NOMO-1 treated with dmso at 0.1 percent for 144 hours (cell line): ENCODE data around the gene MGA.

Source experiments
- DNase-seq: peaks from one replicate; lab custom pipeline; 2025; ENCODE audit not compliant: unreplicated experiment; lab: John Stamatoyannopoulos, UW

The MGA gene

DNA sequence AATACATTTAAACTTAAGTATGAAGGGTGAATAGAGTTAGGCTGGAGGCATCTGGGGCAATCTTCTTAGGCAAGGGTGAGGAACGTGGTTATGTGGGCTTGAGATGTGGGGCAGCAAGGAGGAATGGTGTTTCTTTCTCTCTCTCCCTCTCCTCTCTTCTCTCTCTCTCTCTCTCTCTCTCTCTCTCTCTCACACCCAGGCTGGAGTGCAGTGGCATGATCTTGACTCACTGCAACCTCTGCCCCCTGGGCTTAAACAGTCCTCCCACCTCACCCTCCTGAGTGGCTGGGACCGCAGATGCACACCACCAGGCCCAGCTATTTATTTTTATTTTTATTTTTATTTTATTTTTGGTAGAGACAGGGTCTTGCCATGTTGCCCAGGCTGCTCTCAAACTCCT lies 4.0 kb upstream of the MGA start:
- no peak for DNase-seq

DNA sequence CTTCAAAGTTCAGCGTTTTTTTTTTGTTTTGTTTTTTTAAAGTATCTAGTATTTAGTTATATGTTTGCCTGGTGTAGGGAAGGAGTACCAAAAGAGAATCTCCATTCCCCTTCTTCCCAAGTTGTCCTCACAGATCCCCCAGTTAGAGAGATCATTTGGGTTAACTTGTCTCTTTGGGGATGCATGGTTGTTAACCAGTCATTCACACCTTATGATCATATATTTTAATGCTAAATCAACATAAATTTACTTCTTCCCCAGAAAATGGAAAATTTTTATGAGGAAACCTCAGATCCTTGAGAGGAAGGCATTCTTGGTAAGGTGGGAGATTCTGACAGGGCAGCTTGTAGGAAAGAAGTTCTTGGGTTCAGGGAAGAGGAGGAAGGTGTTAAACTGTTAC lies 1.5 kb upstream of the MGA start:
- no peak for DNase-seq

DNA sequence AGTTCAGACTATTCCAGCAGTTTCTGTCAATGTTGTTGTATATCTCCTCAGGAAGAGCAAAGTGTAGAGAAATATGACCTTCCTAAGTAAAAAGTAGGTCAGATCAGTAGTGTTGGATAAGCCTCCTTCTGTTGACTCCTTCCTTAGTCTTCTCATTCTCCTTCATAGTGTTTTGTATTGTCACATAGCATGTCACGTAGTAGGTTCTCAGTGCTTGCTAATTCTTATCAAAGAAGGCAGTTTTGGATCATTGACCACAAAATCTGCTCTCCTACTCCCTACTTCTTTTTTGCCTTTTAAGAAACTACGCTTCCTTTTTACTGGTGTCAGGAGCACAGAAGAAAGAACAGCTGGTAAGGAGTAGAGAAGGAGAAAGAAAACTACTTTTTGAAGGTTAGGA lies 1.0 kb upstream of the MGA start:
- no peak for DNase-seq

DNA sequence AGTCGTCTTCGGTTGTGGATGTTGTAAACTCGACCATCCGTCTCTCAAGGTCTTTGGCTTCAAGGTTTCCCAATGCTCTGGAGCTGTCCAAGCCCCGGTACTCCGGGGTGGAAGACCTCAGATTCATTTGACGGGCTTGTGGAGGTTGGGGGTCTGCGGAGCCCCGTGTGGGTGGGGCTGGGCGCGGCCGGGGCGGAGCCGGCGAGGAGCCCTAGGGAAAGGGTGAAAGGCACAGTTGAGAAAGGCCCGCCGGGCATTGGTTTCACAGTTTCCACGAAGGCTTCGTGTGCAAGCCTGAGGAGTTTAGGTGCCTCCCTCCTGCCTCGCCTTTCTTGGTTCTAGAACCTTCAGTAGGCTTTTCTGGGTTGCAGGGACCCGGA lies 360 bp upstream of the MGA start:
- no peak for DNase-seq

DNA sequence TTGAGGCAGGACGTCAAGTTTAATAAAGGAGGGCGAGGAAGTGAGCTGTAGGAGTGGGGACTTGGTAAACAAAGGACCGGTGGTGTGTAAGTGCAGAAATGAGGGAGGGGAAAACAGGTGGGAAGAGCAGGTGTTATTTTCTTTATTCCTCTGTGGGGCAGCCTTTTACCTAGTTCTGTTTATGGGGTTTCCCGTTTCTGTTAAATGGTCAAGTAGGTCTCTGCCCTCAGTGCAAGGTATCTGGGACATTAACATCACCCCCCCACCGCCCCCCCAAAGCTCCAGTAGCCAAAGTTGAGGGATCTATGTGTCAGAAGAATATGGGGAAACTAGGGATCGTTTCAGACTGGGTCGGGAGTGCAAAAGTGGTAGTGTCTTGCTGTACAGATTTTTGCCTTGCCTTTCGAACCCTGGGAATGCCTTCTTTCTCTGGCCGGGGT lies 893 bp downstream of the MGA start:
- no peak for DNase-seq

DNA sequence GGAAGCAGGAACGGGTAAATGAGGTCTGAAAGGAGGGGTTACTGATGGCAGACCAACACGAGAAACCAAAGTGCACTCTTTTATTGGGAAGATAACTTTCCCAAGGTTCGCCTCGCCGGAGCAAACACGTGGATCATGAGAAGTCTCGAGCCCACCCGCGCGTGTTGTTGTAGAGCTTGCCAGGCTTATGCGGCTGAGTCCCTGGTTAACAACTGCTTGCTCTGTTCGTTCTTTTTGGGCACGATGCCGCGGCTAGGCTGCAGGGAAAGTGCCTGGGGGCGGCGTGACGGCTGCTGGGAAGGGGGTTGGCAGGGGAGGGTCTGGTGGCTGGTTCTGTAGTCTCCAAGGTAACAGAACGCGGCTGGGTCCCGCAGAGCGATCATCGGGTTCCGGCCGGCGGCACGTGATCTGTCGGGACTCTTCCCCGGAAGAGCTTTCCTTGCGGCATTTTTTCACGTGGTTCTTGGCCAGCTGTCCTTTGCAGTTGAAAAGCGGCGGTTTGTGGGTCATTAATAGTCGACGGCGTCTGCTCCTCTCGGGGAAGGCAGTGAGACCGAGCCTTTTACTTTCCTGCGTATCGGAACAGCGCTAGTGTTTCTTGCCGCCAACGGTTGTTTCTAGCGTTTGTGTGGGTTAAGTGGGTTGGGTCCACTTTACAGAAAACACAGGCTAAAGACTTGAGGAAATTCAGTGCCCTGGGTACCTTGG lies 1.5 kb downstream of the MGA start:
- peak; percentile 72 for DNase-seq

DNA sequence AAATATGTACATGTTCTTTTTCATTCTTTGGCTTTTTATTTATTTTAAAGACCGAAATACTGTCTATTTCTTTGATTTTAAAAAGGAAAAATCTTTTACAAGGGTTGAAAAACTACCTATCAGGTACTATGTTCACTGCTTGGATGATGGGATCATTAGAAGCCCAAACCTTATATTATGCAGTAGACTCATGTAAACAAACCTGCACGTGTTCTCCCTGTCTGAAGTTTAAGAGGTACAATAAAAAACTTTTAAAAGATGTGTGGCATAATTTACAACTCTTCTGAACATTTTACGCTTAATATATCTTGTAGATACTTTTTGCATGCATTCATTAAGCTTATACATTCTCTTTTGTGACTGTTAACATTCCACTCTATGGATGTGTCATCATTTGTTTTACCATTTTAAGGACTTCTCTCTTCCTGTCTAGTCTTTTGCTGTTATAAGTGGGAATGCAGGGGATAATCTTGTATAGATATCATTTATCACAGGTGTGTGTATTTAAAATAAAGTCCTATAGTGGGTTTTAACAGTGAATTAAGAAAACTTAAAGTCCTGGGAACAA lies 6.2 kb downstream of the MGA start:
- no peak for DNase-seq

DNA sequence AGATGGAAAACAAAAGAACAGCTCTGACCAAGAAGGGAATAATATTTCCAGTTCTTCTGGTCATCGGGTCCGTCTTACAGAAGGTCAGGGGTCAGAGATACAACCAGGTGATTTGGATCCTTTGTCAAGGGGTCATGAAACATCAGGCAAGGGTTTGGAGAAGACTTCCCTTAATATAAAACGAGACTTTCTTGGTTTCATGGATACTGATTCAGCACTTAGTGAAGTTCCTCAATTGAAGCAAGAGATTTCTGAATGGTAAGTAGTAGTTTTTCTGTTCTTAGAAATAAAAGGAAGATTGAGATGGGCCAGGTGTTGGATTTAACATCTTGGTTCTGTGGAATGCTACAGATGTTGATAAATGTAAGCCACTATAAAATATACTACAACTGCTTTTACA lies 9.5 kb downstream of the MGA start:
- no peak for DNase-seq

DNA sequence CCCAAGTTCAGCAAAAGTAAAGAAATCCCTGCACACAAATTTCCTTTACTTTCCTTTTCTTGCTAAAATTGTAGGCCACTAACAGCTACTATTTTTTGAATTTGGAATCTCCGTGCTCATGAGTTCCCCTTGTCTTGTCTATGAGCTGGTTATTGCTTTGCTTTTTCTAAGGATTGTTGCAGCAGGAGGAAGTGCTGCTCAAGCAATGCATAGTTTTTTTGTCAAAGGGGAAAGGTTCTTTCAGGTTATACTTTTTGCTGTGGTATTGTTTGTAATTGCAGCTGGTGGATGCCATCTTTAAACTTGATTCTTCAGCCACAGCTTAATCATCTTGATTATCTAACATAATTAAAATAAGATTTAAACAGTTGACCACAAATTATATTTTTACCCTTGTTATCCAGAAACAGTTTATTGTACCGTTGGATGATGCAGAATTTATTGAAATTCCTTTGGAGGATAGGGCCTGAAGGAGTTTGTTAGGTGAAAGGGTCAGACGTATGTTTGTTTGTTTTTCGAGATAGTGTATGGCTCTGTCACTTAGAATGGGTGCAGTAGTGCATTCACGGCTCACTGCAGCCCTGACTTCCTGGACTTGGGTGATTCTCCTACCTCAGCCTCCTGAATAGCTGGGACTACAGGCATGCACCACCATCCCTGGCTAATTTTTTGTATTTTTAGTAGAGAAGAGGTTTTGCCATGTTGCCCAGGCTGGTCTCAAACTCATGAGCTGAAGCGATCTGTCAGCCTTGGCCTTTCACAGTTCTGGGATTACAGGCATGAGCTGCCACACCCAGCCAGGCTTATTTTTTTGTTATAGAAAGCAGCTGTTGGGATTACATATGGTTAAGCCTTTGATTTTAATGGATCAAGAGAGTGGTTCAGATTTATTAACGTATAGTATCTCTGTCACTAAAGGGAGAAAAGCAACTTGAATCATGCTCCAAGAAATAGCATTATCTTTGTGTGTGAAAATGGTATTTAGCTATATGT lies 11.7 kb downstream of the MGA start:
- no peak for DNase-seq

DNA sequence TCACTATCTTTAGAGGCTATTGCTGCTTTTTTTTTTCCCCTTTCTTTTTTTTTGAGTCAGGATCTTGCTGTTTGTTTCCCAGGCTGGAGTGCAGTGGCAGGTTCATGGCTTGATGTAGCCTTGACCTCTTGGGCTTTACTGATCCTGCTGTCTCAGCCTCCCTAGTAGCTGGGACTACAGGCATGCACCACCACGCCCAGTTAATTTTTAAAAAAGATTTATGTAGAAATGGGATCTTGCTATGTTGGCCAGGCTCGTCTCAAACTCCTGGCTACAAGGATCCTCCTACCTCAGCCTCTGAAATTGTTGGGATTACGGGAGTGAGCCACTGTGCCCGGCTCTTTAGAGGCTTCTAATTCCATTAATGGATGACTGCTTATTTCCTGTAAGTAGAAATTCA lies 15.1 kb downstream of the MGA start:
- no peak for DNase-seq

DNA sequence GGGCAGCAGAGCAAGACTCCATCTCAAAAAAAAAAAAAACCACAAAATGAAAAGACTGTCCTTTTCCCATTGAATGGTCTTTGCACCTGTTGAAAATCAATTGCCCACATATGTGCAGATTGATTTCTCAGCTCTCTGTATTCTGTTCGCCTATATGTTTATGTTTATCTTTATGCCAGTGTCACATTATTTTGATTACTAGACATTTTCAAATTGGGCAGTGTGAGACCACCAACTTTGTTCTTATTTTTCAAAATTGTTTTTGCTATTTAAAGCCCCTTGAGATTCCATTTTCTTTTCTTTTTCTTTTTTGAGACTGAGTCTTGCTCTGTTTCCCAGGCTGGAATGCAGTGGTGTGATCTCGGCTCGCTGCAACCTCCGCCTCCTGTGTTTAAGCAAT lies 18.5 kb downstream of the MGA start:
- DNase-seq, result no peak

DNA sequence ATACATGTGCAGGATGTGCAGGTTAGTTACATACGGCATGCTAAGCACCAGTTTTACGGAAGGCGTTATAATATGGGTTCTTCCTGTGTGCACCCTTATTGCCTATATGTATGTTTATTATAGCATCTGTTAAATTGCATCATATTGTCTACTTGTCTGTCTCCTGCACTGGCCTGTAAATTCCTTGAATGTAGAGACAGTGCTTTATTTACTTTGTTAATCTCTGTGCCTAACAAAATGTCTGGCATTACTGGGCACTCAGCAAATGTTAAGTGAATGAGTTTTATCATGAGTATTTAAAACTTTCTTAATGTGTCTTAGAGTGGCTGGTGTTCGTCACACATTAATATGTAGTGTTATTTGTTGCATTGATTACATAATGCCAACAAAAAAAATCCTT lies 23.8 kb downstream of the MGA start:
- no peak for DNase-seq

DNA sequence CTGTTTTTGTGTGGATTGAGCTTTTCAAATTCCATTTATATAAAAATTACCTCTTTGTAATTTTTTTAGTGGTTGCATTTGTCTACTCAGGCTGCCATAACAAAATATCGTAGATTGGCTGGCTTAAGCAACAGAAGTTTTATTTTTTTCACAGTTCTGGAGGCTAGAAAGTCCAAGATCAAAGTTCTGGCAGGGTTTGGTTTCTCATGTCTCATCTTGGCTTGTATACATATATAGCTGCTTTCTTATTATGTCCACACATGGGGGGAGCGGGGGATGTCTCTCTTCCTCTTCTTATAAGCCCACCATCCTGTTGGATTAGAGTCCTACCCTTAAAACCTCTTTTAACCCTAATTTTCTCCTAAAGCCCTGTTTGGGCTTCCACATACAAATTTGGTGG lies 28.5 kb downstream of the MGA start:
- no peak for DNase-seq

DNA sequence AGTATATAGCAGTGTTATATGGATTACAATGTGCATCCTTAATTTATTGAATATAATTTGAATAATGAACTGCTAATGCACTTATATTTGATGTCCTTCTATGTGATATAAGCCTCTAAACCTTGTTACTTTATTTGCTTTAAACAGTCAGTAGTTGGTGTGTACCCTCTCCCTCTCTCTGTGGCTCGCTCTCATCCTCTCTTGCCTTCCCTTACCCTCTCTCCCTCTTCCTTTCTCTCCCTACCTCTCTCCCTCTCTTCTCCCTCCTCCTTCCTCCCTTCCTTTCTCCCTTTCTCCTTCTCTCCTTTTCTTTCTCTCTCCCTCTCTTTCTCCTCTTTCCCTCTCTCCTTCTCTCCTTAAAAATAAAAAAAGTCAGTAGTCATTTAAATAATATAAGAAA lies 28.9 kb downstream of the MGA start:
- no peak for DNase-seq

DNA sequence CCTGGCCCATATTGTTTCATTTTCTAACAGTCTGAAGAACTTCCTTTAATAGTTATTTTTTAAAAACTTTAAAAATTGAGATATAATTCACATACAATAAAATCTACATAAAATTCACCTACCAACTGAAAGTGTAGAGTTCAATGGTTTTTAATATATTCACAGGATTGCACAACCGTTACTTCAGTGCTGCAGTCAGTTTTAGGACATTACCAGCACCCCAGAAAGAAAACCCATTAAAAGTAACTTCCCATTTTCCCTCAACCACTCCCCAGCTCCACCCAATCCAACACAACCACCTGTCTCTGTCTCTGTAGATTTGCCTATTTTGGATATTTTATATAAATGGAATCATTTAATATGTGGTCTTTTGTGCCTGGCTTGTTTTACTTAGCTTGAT lies 29.6 kb downstream of the MGA start:
- DNase-seq, result peak; percentile 57

DNA sequence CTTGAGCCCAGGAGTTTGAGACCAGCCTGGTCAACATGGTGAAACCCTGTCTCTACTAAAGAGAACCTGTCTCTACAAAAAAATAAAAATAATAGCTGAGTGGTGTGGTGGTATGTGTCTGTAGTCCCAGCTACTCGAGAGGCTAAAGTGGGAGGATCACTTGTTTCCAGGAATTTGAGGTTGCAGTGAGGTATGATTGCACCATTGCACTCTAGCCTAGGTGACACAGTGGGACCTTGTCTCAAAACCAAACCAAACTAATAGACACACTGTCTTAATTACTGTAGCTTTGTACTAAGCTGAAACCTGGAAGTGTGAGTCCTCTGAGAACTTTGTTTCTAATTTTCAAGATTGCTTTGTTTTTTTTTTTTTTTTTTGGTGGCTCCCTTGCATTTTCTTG lies 30.4 kb downstream of the MGA start:
- DNase-seq, result no peak

DNA sequence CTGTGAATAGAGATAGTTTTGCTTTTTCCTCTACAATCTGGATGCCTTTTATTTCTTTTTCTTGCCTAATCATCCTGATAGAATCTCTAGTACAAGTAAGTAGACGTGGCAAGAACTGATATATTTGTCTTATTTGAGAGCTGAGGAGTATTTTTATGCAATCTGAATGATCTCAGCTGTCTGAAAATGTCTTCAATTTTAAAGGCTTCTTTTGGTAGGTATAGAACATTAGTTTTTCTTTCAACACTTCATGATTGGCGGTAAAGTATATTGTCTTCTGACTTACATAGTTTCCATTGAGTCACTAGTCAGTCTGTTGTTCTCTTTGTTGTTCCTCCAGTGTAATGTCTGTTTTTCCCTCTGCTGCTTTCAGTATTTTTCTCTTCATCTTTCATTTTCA lies 31.3 kb downstream of the MGA start:
- no peak for DNase-seq

DNA sequence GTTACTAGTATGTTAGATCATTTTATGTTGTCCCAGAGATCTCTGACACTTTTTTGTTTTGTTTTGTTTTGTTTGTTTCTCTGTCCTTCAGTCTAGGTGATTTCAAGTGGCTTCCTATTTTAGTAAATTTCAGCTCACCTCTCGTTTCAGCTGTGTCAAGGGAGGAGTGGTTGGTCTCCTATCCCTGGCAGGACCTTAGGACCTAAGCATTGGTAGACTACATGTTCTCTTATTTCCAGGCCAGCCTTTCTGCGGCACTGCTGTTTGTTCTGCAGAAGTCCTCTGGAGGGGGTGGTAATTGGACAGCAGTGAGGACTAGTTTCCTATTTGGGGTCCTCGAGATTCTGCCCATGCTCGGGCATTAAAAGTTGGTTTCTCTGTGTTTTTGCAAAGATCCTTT lies 31.8 kb downstream of the MGA start:
- DNase-seq, result no peak

DNA sequence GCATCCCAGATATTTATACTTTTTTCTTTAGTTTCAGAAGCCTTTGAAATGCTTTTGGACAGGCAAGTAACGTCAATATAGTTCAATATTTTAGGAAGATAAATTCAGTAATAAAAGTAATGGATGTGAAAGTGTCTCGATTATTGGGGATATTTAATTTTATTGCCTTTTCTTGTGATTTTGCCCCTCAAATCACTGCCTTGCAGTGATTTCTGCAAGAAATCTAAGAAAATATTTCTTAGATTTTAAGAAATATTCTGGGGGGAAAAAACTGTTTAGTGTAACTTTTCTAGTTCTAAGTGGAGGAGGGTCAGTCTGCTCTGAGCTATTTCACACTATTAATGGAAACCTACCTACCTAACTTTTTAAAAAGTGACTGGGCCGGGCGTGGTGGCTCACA lies 33.6 kb downstream of the MGA start:
- no peak for DNase-seq

DNA sequence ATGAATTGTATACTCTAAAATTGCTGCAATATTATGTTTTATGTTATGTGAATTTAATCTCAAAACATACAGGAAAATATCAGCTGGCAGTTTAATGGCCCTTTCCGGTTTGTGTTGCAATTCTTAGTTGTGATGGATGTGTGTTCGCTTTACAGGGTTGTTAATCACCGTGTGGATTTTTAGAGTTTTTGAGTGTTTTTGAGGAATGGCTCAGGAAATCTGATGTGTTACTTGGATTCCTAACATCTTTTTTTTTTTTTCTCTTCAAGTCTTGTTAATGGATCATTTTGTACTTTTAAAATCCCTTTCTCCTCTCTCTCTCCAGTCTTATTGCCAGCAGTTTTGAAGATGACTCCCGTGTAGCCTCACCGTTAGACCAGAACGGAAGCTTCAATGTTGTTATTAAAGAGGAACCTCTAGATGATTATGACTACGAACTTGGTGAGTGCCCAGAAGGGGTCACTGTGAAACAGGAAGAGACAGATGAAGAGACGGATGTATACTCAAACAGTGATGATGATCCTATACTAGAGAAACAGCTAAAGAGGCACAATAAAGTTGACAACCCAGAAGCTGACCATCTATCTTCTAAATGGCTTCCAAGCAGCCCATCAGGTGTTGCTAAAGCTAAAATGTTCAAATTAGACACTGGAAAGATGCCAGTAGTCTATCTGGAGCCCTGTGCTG lies 35.7 kb downstream of the MGA start:
- DNase-seq, result peak; percentile 64

DNA sequence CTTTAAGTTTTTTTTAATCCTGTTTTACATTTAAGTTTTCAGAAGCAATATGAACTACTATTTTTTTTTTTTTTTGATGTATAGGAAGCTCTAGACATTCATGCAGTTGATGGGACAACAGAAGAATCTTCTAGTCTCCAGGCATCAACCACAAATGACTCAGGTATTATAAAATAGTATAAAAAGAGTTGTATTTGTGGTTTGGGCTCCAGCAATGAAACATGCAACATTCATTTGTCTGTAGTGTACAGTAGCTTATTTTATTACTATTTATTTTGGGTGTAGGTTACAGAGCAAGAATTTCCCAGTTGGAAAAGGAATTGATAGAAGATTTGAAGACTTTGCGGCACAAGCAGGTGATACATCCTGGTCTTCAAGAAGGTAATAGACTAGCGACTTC lies 38.6 kb downstream of the MGA start:
- DNase-seq, result no peak

DNA sequence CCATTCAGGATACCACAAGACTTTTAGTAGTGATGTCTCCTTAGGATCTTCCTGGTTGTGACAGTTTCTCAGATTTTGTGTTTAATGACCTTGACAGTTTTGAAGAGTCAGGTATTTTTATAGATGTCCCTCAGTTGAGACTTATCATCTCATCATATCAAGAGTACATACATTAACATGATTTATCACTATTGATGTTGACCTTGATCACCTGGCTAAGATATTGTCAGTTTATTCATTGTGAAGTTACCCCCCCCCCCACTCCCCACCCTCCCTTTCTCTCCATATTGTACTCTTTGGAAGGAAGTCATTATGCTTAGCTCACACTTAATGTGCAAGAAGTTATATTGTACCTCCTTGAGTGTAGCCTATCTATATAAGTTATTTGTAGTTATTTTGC lies 42.9 kb downstream of the MGA start:
- DNase-seq, result no peak
